Coronary artery (tissue), 2 donors: Measurements from ENCODE around the gene COX6A1.

ENCODE experiments used
- DNase-seq: peaks from one replicate; pipeline ENCODE4 v3.0.0-alpha.2; 2017; ENCODE audit warnings: low spot score
- H3K27ac ChIP-seq, 2 donors: fragments of 200-600 bp; sonication (generic); one replicate each; pipeline ENCODE4 v1.5.1; 2016 to 2019
- H3K4me3 ChIP-seq: fragments of 200-600 bp; sonication (generic); 2 replicates; pipeline ENCODE4 v1.5.1; 2016; ENCODE audit warnings: mild to moderate bottlenecking, moderate library complexity
- CTCF ChIP-seq: fragments of 200-600 bp; sonication (generic); IDR thresholded peaks from one replicate; pipeline ENCODE4 v1.5.1; 2019; ENCODE audit warnings: antibody characterized with exemption

The COX6A1 gene

GRCh38 chr12:120402217-120402616 is 35.7 kb upstream of the COX6A1 start:
- Histone ChIP-seq H3K27ac (no peak overlapping the region), H3K4me3 (no peak overlapping the region)
- DNase-seq: no peak
- no peak for TF ChIP-seq CTCF

- no peak overlapping the region for H3K27ac ChIP-seq
- no peak for TF ChIP-seq CTCF
- no peak for DNase-seq
Observed at GRCh38 chr12:120403869-120404268, 34.0 kb upstream of the COX6A1 start.

GRCh38 chr12:120404271-120404670 is 33.6 kb upstream of the COX6A1 start:
- no peak for TF ChIP-seq CTCF
- Histone ChIP-seq H3K4me3 (no peak overlapping the region), H3K27ac (no peak overlapping the region)
- DNase-seq: no peak

More at GRCh38 chr12:120403869-120404268, 34.0 kb upstream of the COX6A1 start:
- no peak overlapping the region for H3K4me3 ChIP-seq

- no peak for DNase-seq
- no peak for TF ChIP-seq CTCF
- H3K27ac ChIP-seq: no peak overlapping the region
- no peak overlapping the region for H3K4me3 ChIP-seq
Observed at GRCh38 chr12:120406069-120406468, 31.8 kb upstream of the COX6A1 start.

GRCh38 chr12:120406553-120406952 is 31.4 kb upstream of the COX6A1 start:
- no peak for DNase-seq
- no peak overlapping the region for H3K4me3 ChIP-seq
- no peak for TF ChIP-seq CTCF
- H3K27ac ChIP-seq: no peak overlapping the region

- no peak for TF ChIP-seq CTCF
- no peak for DNase-seq
- no peak overlapping the region for H3K4me3 ChIP-seq
- H3K27ac ChIP-seq: no peak overlapping the region
Observed at GRCh38 chr12:120408771-120409170, 29.1 kb upstream of the COX6A1 start.

- no peak for DNase-seq
- H3K27ac ChIP-seq: no peak overlapping the region
- no peak overlapping the region for H3K4me3 ChIP-seq
- TF ChIP-seq CTCF: no peak
Observed at GRCh38 chr12:120412421-120412820, 25.5 kb upstream of the COX6A1 start.
